Adrenal gland (tissue), 5 donors: ENCODE results near the gene ITPKB.

Experiments
- CTCF ChIP-seq, 6 experiments: fragments of 450-650 bp in 4 of 6; fragments of 200-600 bp in 2 of 6; sonication (generic) in 1 of 6; IDR thresholded peaks; 1 replicate in 5 of 6; 2 replicates in 1 of 6; pipeline versions ENCODE4 v1.5.1 to v1.8.0; 2016 to 2021; ENCODE audit warnings: antibody characterized with exemption in 6 of 6, mild to moderate bottlenecking in 2 of 6, moderate library complexity in 1 of 6
- POLR2A ChIP-seq, 2 donors: fragments of 450-650 bp; IDR thresholded peaks; one replicate each; pipeline ENCODE4 v1.6.1; 2017; ENCODE audit warnings: antibody characterized with exemption in 2 of 2, mild to moderate bottlenecking in 2 of 2, moderate library complexity in 1 of 2
- donor health status: DM: no; HTN: no; CAD: no.

- TF ChIP-seq CTCF (IDR thresholded peaks at IDR 0.05) (no peak), POLR2A (IDR thresholded peaks at IDR 0.05) (no peak)
These were observed 81.1 kb downstream of the ITPKB start for GRCh38 chr1:226657895-226658545.
